ENCODE data around the gene GNAO1.

Gene GNAO1

DNA sequence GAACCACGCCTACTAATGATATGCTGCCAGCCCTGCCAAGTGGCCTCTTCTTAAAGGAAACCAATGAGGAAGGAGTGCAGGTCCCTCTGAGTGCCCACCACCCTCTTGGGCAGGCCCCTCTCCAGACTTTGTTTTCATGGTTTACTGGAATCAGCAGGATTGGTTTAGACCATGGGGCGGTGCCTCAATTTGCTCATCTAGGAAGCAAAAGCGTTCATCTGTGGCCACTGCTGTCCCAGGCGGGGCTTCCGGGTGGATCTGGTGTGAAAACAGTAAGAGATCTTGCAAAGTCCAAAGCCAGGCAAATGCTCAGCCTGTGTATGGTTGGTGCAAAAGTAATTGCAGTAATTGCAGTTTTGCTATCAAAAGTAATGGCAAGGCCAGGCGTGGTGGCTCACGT, 162.7 kb downstream of the GNAO1 start:
- no peaks in the 10 kb centered on the region for H3K36me3 ChIP-seq (ENCODE audit: control insufficient read depth, insufficient read depth, low read length)
- H3K9me3 ChIP-seq (ENCODE audit: control insufficient read depth, low read length): no peaks in the 10 kb centered on the region
- no peaks in the 10 kb centered on the region for H3K4me1 ChIP-seq (ENCODE audit: control insufficient read depth, insufficient read depth, low read length)
- H3K27me3 ChIP-seq (ENCODE audit: control insufficient read depth, insufficient read depth, low read length): no peaks in the 10 kb centered on the region
- H3K4me3 ChIP-seq (ENCODE audit: low read length): no peak overlapping the region
- H3K9ac ChIP-seq (ENCODE audit: low read length): no peak overlapping the region

DNA sequence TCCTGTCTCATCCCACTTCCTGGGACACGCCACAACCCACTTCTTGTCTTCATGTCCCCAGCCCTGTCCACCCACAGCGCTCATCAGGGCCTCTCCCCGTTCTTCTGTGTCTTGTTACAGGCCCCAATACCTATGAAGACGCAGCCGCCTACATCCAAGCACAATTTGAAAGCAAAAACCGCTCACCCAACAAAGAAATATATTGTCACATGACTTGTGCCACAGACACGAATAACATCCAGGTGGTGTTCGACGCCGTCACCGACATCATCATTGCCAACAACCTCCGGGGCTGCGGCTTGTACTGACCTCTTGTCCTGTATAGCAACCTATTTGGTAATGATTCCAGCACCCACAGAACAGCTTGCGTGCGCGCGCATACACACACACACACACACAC, 163.5 kb downstream of the GNAO1 start:
- no peaks in the 10 kb centered on the region for H3K36me3 ChIP-seq (ENCODE audit: control insufficient read depth, insufficient read depth, low read length)
- H3K4me3 ChIP-seq (ENCODE audit: low read length): no peak overlapping the region
- no peaks in the 10 kb centered on the region for H3K9me3 ChIP-seq (ENCODE audit: control insufficient read depth, low read length)
- no peaks in the 10 kb centered on the region for H3K27me3 ChIP-seq (ENCODE audit: control insufficient read depth, insufficient read depth, low read length)
- no peaks in the 10 kb centered on the region for H3K4me1 ChIP-seq (ENCODE audit: control insufficient read depth, insufficient read depth, low read length)
- no peak overlapping the region for H3K9ac ChIP-seq (ENCODE audit: low read length)

DNA sequence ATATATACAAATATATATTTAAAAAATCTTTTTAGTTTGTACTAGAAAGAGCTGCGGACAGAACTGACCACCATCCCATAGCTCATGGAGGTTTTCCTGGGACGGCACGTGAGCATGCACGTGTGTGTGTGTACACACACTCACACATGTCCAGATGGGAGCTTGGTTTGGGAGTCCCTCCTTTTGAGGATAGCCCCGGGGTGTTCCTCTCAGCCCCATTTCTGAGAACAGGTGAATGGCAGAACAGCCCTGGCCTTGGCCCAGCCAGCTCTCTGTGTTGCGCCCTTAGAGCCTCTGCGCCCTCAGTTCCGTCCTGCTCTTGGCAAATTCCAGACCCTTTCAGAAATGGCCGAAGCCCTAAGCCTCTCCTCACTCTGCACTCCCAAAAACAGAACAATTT, 163.9 kb downstream of the GNAO1 start:
- Histone ChIP-seq H3K4me3 (ENCODE audit: low read length) (no peak overlapping the region), H3K36me3 (ENCODE audit: control insufficient read depth, insufficient read depth, low read length) (no peaks in the 10 kb centered on the region), H3K27me3 (ENCODE audit: control insufficient read depth, insufficient read depth, low read length) (no peaks in the 10 kb centered on the region), H3K9ac (ENCODE audit: low read length) (no peak overlapping the region), H3K4me1 (ENCODE audit: control insufficient read depth, insufficient read depth, low read length) (no peaks in the 10 kb centered on the region), H3K9me3 (ENCODE audit: control insufficient read depth, low read length) (no peaks in the 10 kb centered on the region)

DNA sequence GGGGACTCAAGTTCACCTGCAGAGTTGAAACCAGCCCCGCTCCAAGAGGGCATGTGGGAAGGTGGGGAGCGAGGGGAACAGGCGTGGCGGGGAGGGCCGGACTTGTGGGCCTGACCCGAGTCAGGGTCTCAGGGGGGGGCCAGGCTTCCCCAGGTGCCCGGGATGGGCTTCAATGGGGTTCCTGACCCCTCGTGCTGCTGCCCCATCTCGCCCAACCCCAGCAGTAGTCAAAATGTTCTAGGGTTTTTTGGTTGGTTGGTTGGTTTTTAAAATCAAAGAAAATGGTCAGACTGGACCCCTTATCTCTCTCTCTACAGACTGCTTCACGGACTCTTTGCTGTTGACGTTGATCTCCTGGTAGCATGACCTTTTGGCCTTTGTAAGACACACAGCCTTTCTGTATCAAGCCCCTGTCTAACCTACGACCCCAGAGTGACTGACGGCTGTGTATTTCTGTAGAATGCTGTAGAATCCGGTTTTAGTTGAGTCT, 164.5 kb downstream of the GNAO1 start:
- Histone ChIP-seq H3K36me3 (ENCODE audit: control insufficient read depth, insufficient read depth, low read length) (no peaks in the 10 kb centered on the region), H3K4me1 (ENCODE audit: control insufficient read depth, insufficient read depth, low read length) (no peaks in the 10 kb centered on the region), H3K4me3 (ENCODE audit: low read length) (no peak overlapping the region), H3K27me3 (ENCODE audit: control insufficient read depth, insufficient read depth, low read length) (no peaks in the 10 kb centered on the region), H3K9ac (ENCODE audit: low read length) (no peak overlapping the region), H3K9me3 (ENCODE audit: control insufficient read depth, low read length) (no peaks in the 10 kb centered on the region)

DNA sequence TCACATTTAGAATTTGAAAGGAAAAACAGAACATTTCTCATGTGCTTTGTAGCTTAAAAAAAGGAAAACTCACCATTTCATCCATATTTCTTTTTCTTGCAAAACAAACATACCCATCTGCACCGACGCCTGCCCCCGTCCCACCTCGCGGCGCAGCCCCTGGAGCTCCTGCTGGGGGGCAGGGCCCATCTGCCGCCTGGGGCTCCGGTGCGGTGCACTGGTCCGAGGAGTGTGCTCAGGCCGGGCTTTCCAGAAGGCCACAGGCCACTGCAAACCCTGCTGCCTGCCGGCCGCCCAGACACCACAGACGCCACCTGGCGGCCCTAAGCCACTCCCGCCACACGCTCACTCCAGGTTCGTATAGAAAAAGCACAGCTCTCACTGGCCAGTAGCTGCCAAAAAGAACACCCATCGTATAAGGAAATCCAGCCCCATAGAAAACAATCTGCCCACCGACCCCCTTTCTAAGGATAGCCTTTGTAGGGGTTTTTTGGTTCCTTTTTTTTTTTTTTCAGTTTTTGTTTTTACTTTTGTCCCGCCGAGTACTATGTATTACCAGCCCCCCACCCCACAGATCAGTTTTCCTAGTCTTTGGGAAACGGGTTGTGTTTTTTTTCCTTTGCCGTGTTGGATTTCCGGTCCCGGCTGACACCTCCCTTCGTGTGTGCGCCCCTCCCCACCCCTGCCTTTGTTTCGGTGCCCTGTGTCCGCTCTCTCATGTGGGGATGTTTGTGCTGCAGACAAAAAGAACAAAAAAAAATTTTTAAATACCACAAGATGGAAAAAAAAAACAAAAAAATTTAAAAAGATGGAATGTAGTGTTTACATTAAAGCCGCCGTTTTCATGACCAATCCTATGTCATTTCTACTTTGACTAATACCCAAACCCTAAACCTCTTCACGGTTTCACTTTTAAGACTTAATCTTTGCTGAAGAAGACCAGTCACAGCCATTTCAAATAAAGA, 165.3 kb downstream of the GNAO1 start:
- Histone ChIP-seq H3K4me3 (ENCODE audit: low read length) (peak overlapping the region; percentile 21), H3K36me3 (ENCODE audit: control insufficient read depth, insufficient read depth, low read length) (no peaks in the 10 kb centered on the region), H3K9me3 (ENCODE audit: control insufficient read depth, low read length) (no peaks in the 10 kb centered on the region), H3K27me3 (ENCODE audit: control insufficient read depth, insufficient read depth, low read length) (no peaks in the 10 kb centered on the region), H3K9ac (ENCODE audit: low read length) (peak overlapping the region; percentile 49), H3K4me1 (ENCODE audit: control insufficient read depth, insufficient read depth, low read length) (no peaks in the 10 kb centered on the region)

DNA sequence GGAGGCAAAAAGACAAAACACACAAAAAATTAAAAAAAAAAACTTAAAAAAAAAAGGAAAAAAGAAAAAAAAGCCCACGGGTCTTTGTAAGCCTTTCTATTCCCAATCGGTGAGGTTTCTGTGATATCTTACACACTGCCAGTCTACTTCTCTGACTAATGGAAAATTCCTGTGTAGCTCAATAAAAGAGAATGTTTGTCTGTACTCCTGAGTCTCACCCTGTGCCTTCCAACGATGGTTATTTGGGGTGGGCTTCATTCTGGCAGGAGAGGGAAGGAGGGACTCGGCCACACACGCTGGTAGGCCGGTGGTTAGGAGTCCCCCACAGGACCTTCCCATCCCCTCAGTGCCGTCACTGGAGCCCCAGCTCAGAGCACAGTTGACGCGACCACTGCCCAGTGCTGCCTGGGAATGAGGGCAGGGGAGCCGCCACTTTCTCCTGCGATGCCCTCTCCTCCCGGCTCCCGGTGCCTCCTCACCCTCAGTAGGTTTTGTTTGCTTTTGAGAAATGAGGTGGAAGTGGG, 166.0 kb downstream of the GNAO1 start:
- H3K4me3 ChIP-seq (ENCODE audit: low read length): no peak overlapping the region
- no peaks in the 10 kb centered on the region for H3K27me3 ChIP-seq (ENCODE audit: control insufficient read depth, insufficient read depth, low read length)
- no peaks in the 10 kb centered on the region for H3K36me3 ChIP-seq (ENCODE audit: control insufficient read depth, insufficient read depth, low read length)
- H3K9me3 ChIP-seq (ENCODE audit: control insufficient read depth, low read length): no peaks in the 10 kb centered on the region
- H3K4me1 ChIP-seq (ENCODE audit: control insufficient read depth, insufficient read depth, low read length): no peaks in the 10 kb centered on the region
- H3K9ac ChIP-seq (ENCODE audit: low read length): peak overlapping the region; percentile 49

DNA sequence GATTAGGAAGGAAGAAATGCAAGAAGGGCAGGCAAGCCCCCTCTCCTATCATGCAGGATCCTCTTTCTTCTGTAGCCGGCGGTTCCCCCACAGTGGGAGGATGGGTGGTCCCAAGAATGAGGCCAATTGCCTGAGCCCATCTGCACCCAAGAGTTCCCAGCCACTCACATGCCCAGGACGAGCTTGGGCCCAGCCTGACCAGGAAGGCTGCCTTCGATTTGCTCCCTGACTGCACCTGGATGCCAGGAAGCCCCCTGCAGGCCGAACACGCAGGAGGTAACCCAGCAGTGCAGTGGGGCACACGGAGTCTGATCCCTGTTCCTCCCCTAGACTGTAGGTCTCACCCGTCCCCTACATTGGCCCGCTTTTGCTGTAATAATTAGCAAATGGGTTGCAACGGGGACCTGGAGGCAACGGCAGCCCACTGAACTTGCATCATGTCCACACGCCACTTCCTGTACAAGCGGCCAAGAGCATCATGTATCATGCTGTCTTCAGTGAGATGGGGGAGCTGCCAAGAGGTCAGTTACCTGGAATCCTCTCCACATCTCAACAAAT, 166.6 kb downstream of the GNAO1 start:
- no peaks in the 10 kb centered on the region for H3K36me3 ChIP-seq (ENCODE audit: control insufficient read depth, insufficient read depth, low read length)
- no peaks in the 10 kb centered on the region for H3K4me1 ChIP-seq (ENCODE audit: control insufficient read depth, insufficient read depth, low read length)
- no peaks in the 10 kb centered on the region for H3K9me3 ChIP-seq (ENCODE audit: control insufficient read depth, low read length)
- no peak overlapping the region for H3K9ac ChIP-seq (ENCODE audit: low read length)
- H3K4me3 ChIP-seq (ENCODE audit: low read length): no peak overlapping the region
- H3K27me3 ChIP-seq (ENCODE audit: control insufficient read depth, insufficient read depth, low read length): no peaks in the 10 kb centered on the region

DNA sequence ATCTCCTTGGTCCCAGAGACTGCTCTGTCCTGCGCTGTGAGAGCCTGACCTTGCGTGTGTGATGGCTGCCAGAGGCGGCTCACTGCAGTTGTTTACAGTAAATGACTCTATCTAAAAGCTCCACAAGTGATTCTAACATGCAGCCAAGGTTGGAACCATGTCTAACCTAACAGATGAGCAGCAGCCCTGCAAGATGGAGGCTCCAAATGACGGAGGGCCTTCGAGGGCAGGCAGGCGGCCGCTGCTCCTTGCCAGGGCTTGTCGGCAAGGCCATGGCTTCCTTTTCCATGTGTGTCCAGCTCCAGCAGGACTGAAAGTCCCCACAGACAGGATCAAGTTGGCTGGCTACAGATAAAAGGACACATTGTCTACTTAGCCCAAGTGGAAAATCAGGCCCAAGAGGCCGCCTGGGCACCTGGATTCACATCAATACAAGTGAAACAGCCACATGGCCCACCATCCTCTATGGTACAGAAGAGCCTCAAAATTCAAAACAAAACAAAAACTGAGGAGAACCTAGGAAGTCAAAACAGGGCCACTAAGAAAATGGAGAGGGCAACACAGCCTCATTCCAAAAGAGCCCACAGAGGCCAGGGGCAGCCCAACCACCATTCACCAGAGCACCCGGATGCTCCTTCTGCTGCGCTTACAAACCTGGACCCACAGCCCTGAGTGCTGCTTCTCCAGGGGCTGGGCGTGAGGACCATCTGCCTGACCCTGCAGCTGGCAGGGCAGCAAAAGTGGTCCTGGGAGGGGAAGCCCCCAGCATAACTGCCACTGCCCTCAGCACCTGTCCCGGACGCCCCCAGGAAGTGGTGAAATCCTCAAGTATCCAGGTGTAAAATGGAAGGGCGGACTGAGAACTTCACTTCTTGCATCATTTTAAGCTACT, 169.1 kb downstream of the GNAO1 start:
- no peaks in the 10 kb centered on the region for H3K9me3 ChIP-seq (ENCODE audit: control insufficient read depth, low read length)
- no peak overlapping the region for H3K9ac ChIP-seq (ENCODE audit: low read length)
- no peaks in the 10 kb centered on the region for H3K27me3 ChIP-seq (ENCODE audit: control insufficient read depth, insufficient read depth, low read length)
- H3K4me1 ChIP-seq (ENCODE audit: control insufficient read depth, insufficient read depth, low read length): no peaks in the 10 kb centered on the region
- no peak overlapping the region for H3K4me3 ChIP-seq (ENCODE audit: low read length)
- no peaks in the 10 kb centered on the region for H3K36me3 ChIP-seq (ENCODE audit: control insufficient read depth, insufficient read depth, low read length)

DNA sequence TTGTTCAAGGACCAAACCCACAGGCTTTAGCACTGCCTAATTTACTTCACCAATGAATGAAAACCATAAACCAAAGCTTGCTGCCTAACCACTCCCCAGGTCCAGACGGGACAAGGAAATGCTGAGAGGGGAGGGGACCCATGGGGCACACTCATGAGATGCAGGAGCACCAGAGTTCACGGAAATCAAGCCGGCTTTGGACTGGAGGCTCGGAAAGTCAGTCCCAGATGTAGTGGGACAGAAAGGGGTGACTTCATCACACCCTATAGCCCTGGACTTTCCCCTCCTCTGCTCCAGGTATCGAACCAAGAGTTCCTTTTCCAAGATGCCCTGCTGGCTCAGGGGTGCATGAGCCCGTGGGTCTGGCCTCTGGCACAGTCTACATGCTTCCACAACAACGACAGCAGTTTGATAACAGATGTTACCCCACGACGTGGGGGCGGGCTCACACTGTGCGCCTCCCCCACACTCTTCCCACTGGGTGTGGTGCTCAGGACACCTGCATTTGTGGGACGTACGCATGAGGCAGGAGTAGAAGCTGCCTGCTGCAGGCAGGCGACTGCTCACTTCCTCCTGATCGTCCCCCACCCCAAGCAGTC, 170.9 kb downstream of the GNAO1 start:
- Histone ChIP-seq H3K9me3 (ENCODE audit: control insufficient read depth, low read length) (no peaks in the 10 kb centered on the region), H3K4me1 (ENCODE audit: control insufficient read depth, insufficient read depth, low read length) (no peaks in the 10 kb centered on the region), H3K36me3 (ENCODE audit: control insufficient read depth, insufficient read depth, low read length) (no peaks in the 10 kb centered on the region), H3K27me3 (ENCODE audit: control insufficient read depth, insufficient read depth, low read length) (no peaks in the 10 kb centered on the region), H3K4me3 (ENCODE audit: low read length) (no peak overlapping the region), H3K9ac (ENCODE audit: low read length) (no peak overlapping the region)

DNA sequence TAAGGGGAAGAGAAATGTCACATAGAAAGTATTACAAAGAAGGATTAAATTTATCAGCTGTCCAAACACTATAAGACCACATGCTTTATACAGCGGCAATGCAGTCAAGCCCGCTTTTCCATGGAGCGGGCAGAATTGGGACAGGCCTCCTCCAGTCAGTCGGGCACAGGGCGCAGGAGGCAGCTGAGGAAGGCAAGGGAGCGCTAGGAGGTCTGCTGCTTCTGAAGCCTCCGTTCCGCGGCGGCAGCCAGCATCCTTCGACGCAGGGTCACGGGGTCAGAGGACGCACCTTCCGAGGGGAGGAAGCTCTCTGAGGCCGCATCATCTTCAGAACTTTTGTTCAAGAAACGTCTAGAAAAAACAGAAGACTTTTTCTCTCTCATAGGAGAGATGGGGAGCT, 171.4 kb downstream of the GNAO1 start:
- Histone ChIP-seq H3K9ac (ENCODE audit: low read length) (no peak overlapping the region), H3K27me3 (ENCODE audit: control insufficient read depth, insufficient read depth, low read length) (no peaks in the 10 kb centered on the region), H3K4me1 (ENCODE audit: control insufficient read depth, insufficient read depth, low read length) (no peaks in the 10 kb centered on the region), H3K4me3 (ENCODE audit: low read length) (no peak overlapping the region), H3K9me3 (ENCODE audit: control insufficient read depth, low read length) (no peaks in the 10 kb centered on the region), H3K36me3 (ENCODE audit: control insufficient read depth, insufficient read depth, low read length) (no peaks in the 10 kb centered on the region)

DNA sequence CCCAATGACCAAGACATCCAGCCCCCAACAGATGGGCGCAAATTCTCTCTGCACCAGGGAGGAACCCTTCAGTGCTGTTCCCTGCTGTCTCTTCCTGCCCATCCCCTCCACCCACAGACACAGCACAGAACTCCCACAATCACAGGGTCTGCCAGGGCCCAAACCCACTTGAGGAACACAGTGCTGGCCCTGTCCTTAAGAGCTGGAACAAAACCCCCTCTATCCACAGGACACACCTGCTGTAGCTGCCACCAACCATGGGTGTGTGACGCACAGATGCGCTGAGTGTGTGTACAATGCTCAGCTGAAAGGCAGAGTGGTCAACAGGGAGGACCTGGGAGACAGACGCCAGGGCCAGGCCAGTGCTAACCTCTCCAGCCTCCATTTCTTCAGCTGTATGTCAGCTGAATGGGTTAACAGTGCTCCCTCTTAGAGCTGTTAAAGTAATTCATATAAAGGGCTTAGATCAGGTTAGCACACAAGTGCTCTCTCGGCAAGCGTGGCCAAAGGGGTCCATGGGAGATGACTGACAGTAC, 172.0 kb downstream of the GNAO1 start:
- no peak overlapping the region for H3K9ac ChIP-seq (ENCODE audit: low read length)
- H3K36me3 ChIP-seq (ENCODE audit: control insufficient read depth, insufficient read depth, low read length): no peaks in the 10 kb centered on the region
- no peaks in the 10 kb centered on the region for H3K4me1 ChIP-seq (ENCODE audit: control insufficient read depth, insufficient read depth, low read length)
- no peak overlapping the region for H3K4me3 ChIP-seq (ENCODE audit: low read length)
- H3K9me3 ChIP-seq (ENCODE audit: control insufficient read depth, low read length): no peaks in the 10 kb centered on the region
- no peaks in the 10 kb centered on the region for H3K27me3 ChIP-seq (ENCODE audit: control insufficient read depth, insufficient read depth, low read length)
